ENCODE data around the gene NDUFB1. TPM values are rescaled to one million over a fixed set of nuclear protein-coding genes. Genes with fewer than 3 reads are reported as not detected.
A peak's percentile ranks its signal among the peaks of the same experiment; 100 is the strongest.

NDUFB1 gene
- total RNA-seq, 1 donor from 2014 or later: 60.8 TPM

- Histone ChIP-seq H3K4me3 (ENCODE audit: low read depth, low read length) (no peak overlapping the region), H3K27me3 (ENCODE audit: control insufficient read depth, insufficient read depth, low read length) (no peaks in the 10 kb centered on the region), H3K36me3 (ENCODE audit: control insufficient read depth, insufficient read depth, low read length) (peaks cover 8% of the 10 kb centered on the region)
- TF ChIP-seq CTCF (IDR thresholded peaks at IDR 0.05; ENCODE audit: insufficient read depth, low read length, severe bottlenecking): no peak
- DNase-seq (ENCODE audit: low read depth) (no peak), FAIRE-seq (no peak)
These were observed 32.1 kb upstream of the NDUFB1 start for GRCh38 chr14:92153581-92153980.

GRCh38 chr14:92144708-92145107 is 23.2 kb upstream of the NDUFB1 start:
- Histone ChIP-seq H3K36me3 (ENCODE audit: control insufficient read depth, insufficient read depth, low read length) (peaks cover 11% of the 10 kb centered on the region), H3K4me3 (ENCODE audit: low read depth, low read length) (no peak overlapping the region), H3K27me3 (ENCODE audit: control insufficient read depth, insufficient read depth, low read length) (no peaks in the 10 kb centered on the region)
- DNase-seq (ENCODE audit: low read depth): no peak
- no peak for TF ChIP-seq CTCF (IDR thresholded peaks at IDR 0.05; ENCODE audit: insufficient read depth, low read length, severe bottlenecking)
- FAIRE-seq: no peak

GRCh38 chr14:92143962-92144361 is 22.5 kb upstream of the NDUFB1 start:
- DNase-seq (ENCODE audit: low read depth): no peak
- H3K27me3 ChIP-seq (ENCODE audit: control insufficient read depth, insufficient read depth, low read length): no peaks in the 10 kb centered on the region
- no peak overlapping the region for H3K4me3 ChIP-seq (ENCODE audit: low read depth, low read length)
- FAIRE-seq: no peak
- no peak for TF ChIP-seq CTCF (IDR thresholded peaks at IDR 0.05; ENCODE audit: insufficient read depth, low read length, severe bottlenecking)
- H3K36me3 ChIP-seq (ENCODE audit: control insufficient read depth, insufficient read depth, low read length): peaks cover 11% of the 10 kb centered on the region

GRCh38 chr14:92143309-92143708 is 21.8 kb upstream of the NDUFB1 start:
- H3K4me3 ChIP-seq (ENCODE audit: low read depth, low read length): no peak overlapping the region
- DNase-seq (ENCODE audit: low read depth) (no peak), FAIRE-seq (no peak)
- H3K36me3 ChIP-seq (ENCODE audit: control insufficient read depth, insufficient read depth, low read length): peaks cover 12% of the 10 kb centered on the region
- TF ChIP-seq CTCF (IDR thresholded peaks at IDR 0.05; ENCODE audit: insufficient read depth, low read length, severe bottlenecking): no peak
- H3K27me3 ChIP-seq (ENCODE audit: control insufficient read depth, insufficient read depth, low read length): no peaks in the 10 kb centered on the region

- FAIRE-seq (no peak), DNase-seq (ENCODE audit: low read depth) (peak; percentile 44)
- peak; percentile 39 for TF ChIP-seq CTCF (IDR thresholded peaks at IDR 0.05; ENCODE audit: insufficient read depth, low read length, severe bottlenecking)
- H3K27me3 ChIP-seq (ENCODE audit: control insufficient read depth, insufficient read depth, low read length): no peaks in the 10 kb centered on the region
- no peak overlapping the region for H3K4me3 ChIP-seq (ENCODE audit: low read depth, low read length)
- peaks cover 7% of the 10 kb centered on the region for H3K36me3 ChIP-seq (ENCODE audit: control insufficient read depth, insufficient read depth, low read length)
These were observed 13.8 kb upstream of the NDUFB1 start for GRCh38 chr14:92135269-92135668.

GRCh38 chr14:92134456-92134855 is 12.9 kb upstream of the NDUFB1 start:
- Histone ChIP-seq H3K36me3 (ENCODE audit: control insufficient read depth, insufficient read depth, low read length) (peaks cover 7% of the 10 kb centered on the region), H3K4me3 (ENCODE audit: low read depth, low read length) (no peak overlapping the region), H3K27me3 (ENCODE audit: control insufficient read depth, insufficient read depth, low read length) (no peaks in the 10 kb centered on the region)
- no peak for DNase-seq (ENCODE audit: low read depth)
- no peak for TF ChIP-seq CTCF (IDR thresholded peaks at IDR 0.05; ENCODE audit: insufficient read depth, low read length, severe bottlenecking)
- FAIRE-seq: no peak

Data from bronchial epithelial cell (primary cell).